ENCODE measurements around the gene ZFAND4.
"Not testable (repeated sequence)": the region's sequence is repeated elsewhere in the genome, so short reads cannot be mapped to it uniquely, and the experiment has no call there.

Gene ZFAND4

GRCh38 chr10:45589868-45590267 is 82.7 kb downstream of the ZFAND4 start:
- DNase-seq (ENCODE audit: low read depth in 2 of 2) = no peak

- no peak for DNase-seq (ENCODE audit: low read depth in 2 of 2)
Observed at GRCh38 chr10:45589009-45589408, 83.6 kb downstream of the ZFAND4 start.

GRCh38 chr10:45586028-45586824 is 86.3 kb downstream of the ZFAND4 start:
- no peak for DNase-seq (ENCODE audit: low read depth in 2 of 2)

- DNase-seq (ENCODE audit: low read depth in 2 of 2) = no peak
Observed at GRCh38 chr10:45585131-45585530, 87.4 kb downstream of the ZFAND4 start.

DNA sequence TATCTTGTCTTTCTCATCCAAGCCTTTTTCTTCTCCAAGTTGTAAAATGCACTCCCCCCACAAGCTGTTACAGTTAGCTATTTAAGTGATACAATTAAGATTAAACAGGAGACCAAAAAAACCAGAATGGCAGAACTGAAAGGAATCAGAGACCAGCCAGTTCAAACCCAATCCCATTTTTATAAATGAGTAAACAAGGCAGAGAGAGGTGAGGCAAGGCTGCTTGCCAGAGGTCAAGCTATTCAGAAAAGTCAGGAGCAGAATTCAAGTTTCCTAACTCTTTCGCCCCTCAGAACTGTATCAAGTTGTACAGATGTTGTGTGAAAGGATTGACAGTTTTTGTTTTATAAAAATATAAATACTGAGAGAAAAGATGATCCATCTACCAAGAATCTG is 90.2 kb downstream of the ZFAND4 start:
- no peak for DNase-seq (ENCODE audit: low read depth in 2 of 2)

DNA sequence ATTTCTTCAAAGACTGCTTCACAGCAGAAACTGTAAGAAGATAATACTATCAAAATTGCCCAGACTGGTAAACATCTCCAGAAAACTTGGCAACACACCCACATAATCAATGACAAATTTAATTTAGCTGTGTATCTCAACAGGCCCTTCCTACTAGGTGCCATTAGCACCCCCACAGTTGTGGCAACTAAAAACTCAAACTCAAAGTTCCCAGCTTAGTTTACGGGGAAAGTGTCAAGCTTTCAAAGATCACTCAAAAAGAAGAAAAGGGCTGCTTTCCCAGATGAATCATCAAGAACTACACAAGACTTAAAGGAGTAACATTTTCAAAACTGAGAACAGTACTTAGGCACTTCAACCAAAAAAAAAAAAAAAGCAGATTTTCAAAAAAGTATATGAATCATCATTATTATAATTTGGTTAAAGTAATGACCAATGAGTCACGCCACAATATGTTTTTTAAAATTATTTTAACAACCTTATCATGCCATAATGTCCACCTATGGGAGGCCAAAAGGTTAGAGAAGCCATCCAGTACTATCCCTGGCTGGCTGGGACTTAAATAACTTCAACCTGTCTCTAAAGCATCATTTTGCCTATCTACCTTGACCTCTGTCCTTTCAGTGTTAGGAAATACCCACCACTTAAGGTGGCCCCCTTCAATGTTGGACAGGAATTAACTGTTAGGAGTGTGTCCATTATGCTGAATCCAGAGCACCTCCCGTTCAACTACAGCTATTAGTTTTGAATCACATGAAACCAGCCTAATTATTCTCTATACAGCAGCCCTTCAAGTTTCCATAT is 90.8 kb downstream of the ZFAND4 start:
- no peak for DNase-seq (ENCODE audit: low read depth in 2 of 2)

- no peak for DNase-seq (ENCODE audit: low read depth in 2 of 2)
Observed at GRCh38 chr10:45581216-45581549, 91.4 kb downstream of the ZFAND4 start.

DNA sequence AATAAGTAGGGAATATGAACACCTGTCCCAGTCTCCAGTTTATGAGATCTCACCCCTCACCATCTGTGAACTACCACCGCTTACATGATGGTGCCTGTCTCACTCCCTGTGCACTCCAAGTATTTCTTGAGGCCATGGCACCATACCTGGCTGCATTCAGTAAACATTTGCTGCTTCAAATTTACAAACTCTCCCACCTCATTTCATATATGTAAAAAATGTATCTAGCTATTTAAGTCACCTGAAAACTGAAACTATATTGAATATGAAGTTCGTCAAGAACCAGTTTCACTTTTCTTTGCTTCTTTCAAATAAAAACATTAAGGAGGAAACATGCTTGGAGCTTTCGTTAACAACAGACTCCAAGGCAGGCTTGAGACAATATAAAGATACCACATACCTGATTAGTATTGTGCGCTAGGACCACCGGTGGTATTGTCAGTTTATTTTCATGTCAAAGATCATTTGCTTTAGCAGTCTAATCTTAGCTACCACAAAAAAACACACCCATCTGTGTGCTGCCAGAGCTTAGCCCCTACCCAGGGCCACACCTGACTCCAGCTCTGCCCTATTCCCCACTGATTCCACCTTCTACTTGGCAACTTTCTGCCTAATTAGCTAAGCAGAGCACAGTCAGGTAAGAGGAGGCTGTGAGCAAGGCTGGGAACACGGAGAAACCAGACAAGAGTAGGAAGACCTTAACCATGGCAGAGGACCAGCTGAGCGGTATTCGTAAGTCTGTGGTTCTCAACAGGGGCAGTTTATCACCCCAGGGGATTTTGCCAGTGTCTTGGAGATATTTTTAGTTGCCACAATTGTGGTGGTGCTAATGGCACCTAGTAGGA is 92.0 kb downstream of the ZFAND4 start:
- DNase-seq (ENCODE audit: low read depth in 2 of 2) = no peak

DNA sequence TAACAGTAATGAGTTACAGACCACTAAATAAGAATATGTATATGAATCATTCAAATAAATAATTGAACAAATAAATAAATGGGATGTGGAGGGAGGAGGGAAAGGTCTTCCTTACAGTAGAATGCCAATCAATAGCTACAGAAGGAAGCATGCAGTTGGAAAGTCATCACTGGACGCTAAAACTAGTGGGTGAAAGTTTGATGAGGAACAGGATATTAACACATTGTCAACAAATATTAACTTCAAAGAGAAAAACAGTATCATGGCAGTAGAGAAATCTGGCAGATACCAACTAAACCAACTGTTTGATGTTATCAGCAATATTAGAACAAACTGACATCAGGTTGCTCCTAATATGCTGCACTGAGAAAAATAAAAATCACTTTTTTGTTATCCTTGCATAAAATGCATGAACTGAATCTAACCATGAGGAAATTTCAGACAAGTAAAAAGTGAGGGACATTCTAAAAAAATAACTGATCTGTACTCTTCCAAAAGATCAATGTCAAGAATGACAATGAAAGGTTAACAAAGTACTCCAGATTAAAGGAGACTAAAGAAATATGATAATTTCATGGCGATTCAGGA is 94.1 kb downstream of the ZFAND4 start:
- no peak for DNase-seq (ENCODE audit: low read depth in 2 of 2)

DNA sequence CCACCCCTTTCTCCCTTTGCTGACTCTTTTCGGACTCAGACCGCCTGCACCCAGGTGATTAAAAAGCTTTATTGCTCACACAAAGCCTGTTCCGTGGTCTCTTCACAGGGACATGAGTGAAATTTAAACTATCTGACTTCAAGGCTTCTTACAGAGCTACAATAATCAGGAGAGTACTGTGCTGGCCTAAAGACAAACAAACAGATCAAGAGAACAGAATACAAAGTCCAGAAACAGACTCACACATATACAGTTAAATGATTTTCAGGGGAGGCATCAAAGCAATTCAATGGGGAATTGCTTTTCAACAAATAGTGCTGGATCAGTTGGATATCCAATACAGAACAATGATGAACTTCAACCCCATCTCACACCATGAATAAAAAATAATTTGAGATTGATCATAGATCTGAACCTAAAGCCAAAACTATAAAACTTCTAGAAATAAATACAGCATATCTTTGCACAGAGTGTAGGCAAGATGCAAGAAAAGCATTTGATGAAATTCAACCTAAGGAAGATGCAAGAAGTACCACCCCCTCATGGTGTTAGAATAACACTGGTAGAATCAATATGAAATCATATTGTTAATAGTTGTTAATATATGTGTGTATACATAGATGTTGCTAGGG is 96.5 kb downstream of the ZFAND4 start:
- DNase-seq (ENCODE audit: low read depth in 2 of 2) = no peak

- DNase-seq (ENCODE audit: low read depth in 2 of 2) = not testable (repeated sequence)
Observed at GRCh38 chr10:45575032-45575761, 97.4 kb downstream of the ZFAND4 start.

GRCh38 chr10:45569471-45569870 is 103.1 kb downstream of the ZFAND4 start:
- DNase-seq (ENCODE audit: low read depth in 2 of 2) = no peak

GRCh38 chr10:45566415-45566814 is 106.2 kb downstream of the ZFAND4 start:
- DNase-seq (ENCODE audit: low read depth in 2 of 2) = no peak
